SK-N-SH treated with all-trans-retinoic acid at 6 μM for 48 hours (cell line): ENCODE measurements around the gene SLC19A1.

Source experiments
- ARNTL ChIP-seq: fragments of 450-650 bp; formaldehyde crosslinking; IDR thresholded peaks from 2 replicates; pipeline ENCODE4 v1.5.0; 2020; ENCODE audit warnings: low read depth, mild to moderate bottlenecking, moderate library complexity, borderline replicate concordance
- ESRRG ChIP-seq: fragments of 250-450 bp; sonication (Bioruptor Pico); IDR thresholded peaks from 2 replicates; pipeline ENCODE4 v1.6.1; 2021; ENCODE audit warnings: mild to moderate bottlenecking
- ZC3H10 ChIP-seq: fragments of 250-450 bp; sonication (Bioruptor Pico); IDR thresholded peaks from 2 replicates; pipeline ENCODE4 v1.5.1; 2021; ENCODE audit warnings: mild to moderate bottlenecking, moderate library complexity
- ZNF8 ChIP-seq: fragments of 450-650 bp; formaldehyde crosslinking; IDR thresholded peaks from 2 replicates; pipeline ENCODE4 v1.5.0; 2020; ENCODE audit warnings: mild to moderate bottlenecking, moderate library complexity
- TF ChIP-seq, protein P1 (sequence below): fragments of 250-450 bp; sonication (Bioruptor Pico); IDR thresholded peaks from 2 replicates; pipeline ENCODE4 v1.8.0; 2021; ENCODE audit warnings: low read depth, mild to moderate bottlenecking, moderate library complexity, borderline replicate concordance
- TF ChIP-seq, protein P2 (sequence below): fragments of 250-450 bp; sonication (Bioruptor Pico); IDR thresholded peaks from 2 replicates; pipeline ENCODE4 v1.8.0; 2020; ENCODE audit warnings: mild to moderate bottlenecking, moderate library complexity, borderline replicate concordance

GRCh38 chr21:45530423-45531113 lies 11.7 kb downstream of the SLC19A1 start:
- TF ChIP-seq ZC3H10 (CRISPR knock-in tag) (no peak), ZNF8 (CRISPR knock-in tag) (no peak), ESRRG (CRISPR knock-in tag) (no peak), ARNTL (CRISPR knock-in tag) (no peak)
- TF ChIP-seq, protein P1, sequence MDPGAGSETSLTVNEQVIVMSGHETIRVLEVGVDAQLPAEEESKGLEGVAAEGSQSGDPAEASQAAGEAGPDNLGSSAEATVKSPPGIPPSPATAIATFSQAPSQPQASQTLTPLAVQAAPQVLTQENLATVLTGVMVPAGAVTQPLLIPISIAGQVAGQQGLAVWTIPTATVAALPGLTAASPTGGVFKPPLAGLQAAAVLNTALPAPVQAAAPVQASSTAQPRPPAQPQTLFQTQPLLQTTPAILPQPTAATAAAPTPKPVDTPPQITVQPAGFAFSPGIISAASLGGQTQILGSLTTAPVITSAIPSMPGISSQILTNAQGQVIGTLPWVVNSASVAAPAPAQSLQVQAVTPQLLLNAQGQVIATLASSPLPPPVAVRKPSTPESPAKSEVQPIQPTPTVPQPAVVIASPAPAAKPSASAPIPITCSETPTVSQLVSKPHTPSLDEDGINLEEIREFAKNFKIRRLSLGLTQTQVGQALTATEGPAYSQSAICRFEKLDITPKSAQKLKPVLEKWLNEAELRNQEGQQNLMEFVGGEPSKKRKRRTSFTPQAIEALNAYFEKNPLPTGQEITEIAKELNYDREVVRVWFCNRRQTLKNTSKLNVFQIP (CRISPR knock-in tag): no peak
- TF ChIP-seq, protein P2, sequence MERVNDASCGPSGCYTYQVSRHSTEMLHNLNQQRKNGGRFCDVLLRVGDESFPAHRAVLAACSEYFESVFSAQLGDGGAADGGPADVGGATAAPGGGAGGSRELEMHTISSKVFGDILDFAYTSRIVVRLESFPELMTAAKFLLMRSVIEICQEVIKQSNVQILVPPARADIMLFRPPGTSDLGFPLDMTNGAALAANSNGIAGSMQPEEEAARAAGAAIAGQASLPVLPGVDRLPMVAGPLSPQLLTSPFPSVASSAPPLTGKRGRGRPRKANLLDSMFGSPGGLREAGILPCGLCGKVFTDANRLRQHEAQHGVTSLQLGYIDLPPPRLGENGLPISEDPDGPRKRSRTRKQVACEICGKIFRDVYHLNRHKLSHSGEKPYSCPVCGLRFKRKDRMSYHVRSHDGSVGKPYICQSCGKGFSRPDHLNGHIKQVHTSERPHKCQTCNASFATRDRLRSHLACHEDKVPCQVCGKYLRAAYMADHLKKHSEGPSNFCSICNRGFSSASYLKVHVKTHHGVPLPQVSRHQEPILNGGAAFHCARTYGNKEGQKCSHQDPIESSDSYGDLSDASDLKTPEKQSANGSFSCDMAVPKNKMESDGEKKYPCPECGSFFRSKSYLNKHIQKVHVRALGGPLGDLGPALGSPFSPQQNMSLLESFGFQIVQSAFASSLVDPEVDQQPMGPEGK (CRISPR knock-in tag): no peak
